RWPE1 (cell line): ENCODE measurements around the gene PLD4.

Experiments
- CTCF ChIA-PET: fragments of 350-600 bp; sonication (Branson Sonifier 250); formaldehyde crosslinking; extraction: SDS; loops from one replicate; lab custom pipeline; 2021; lab: Yijun Ruan, JAX
- POLR2A ChIA-PET: fragments of 400-600 bp; formaldehyde crosslinking; extraction: SDS; loops from one replicate; lab custom pipeline; 2020; ENCODE audit warnings: antibody characterized with exemption; ENCODE audit not compliant: low non-redundant PET; lab: Yijun Ruan, JAX
- DNase-seq: peaks from one replicate; pipeline ENCODE4 v3.0.0; 2012; ENCODE audit warnings: low spot score
- H3K27ac ChIP-seq: fragments of 450-650 bp; 2 replicates; pipeline ENCODE4 v1.5.1; 2017
- TF ChIP-seq, protein P1 (sequence below): fragments of 450-650 bp; conservative IDR thresholded peaks from 2 replicates; pipeline ENCODE4 v1.5.1; 2017; ENCODE audit warnings: low read depth, mild to moderate bottlenecking

Gene PLD4

GRCh38 chr14:104971447-104972240 is 47.0 kb downstream of the PLD4 start:
- DNase-seq: no peak
- TF ChIP-seq, protein P1, sequence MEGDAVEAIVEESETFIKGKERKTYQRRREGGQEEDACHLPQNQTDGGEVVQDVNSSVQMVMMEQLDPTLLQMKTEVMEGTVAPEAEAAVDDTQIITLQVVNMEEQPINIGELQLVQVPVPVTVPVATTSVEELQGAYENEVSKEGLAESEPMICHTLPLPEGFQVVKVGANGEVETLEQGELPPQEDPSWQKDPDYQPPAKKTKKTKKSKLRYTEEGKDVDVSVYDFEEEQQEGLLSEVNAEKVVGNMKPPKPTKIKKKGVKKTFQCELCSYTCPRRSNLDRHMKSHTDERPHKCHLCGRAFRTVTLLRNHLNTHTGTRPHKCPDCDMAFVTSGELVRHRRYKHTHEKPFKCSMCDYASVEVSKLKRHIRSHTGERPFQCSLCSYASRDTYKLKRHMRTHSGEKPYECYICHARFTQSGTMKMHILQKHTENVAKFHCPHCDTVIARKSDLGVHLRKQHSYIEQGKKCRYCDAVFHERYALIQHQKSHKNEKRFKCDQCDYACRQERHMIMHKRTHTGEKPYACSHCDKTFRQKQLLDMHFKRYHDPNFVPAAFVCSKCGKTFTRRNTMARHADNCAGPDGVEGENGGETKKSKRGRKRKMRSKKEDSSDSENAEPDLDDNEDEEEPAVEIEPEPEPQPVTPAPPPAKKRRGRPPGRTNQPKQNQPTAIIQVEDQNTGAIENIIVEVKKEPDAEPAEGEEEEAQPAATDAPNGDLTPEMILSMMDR: no peak
- ChIA-PET CTCF (interaction anchor here (0.6 to 5.8 kb wide), 3 partner anchors 73 to 159 kb away, joined by 3 to 42 read pairs (median 4); no protein-coding TSS in a partner anchor), POLR2A (interaction anchor here (0.6 to 0.7 kb wide), 2 partner anchors 24 to 69 kb away, joined by 5 to 7 read pairs; no protein-coding TSS in a partner anchor)
- peak overlapping the region; percentile 100 for H3K27ac ChIP-seq

DNA sequence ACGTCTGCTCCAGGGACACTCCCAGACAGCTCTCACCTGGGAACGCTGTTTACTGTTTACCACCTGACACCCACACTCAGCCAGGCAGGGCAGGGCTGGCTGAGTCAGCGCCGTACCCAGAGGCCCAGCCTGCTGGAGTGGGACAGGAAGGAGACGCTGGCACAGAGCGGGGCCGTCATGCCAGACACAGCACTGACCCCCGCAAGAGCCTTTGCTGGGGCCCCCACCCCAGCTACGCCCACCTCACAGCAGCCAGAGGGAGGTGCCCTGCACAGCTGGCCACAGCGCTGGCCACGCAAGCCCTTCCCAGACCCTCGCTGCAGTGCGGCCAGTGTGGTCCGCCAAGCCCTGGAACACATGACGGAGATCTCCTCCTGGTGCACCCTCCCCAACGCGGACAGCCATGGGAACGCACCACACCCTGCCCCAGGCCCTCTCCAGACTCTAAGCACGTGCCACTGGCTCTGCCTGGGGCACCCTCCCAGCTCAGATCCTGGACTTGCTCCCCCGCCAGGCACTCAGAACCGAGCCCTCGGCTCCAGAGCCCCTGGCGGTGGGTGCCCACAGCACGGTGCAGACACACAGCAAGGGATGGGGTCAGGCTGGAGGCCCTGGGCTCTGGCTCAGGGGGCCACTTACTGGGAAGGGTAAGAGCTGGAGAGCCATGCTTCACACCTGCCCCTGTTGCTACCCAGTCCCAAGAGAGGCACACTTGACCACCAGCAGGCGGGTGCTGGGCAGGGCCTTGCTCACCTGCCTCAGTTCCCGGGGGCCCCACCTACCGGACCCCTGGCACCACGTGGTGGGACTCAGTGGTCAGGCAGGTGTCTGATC is 47.8 kb downstream of the PLD4 start:
- TF ChIP-seq, protein P1: peak; percentile 28; the same call in 1 of the 2 replicates
- peak overlapping the region; percentile 100 for H3K27ac ChIP-seq
- peak; percentile 86 for DNase-seq
- POLR2A ChIA-PET: interaction anchor here (0.5 to 1.0 kb wide), 3 partner anchors 44 to 525 kb away, joined by 4 to 7 read pairs (median 4); no protein-coding TSS in a partner anchor
- CTCF ChIA-PET: interaction anchor here (0.5 to 5.8 kb wide), 7 partner anchors 10 to 160 kb away, joined by 3 to 42 read pairs (median 4); no protein-coding TSS in a partner anchor

- TF ChIP-seq, protein P1: no peak
- ChIA-PET CTCF (interaction anchor here (0.5 to 5.8 kb wide), 5 partner anchors 11 to 118 kb away, joined by 3 to 42 read pairs (median 4); no protein-coding TSS in a partner anchor), POLR2A (interaction anchor here (1.0 to 1.4 kb wide), 3 partner anchors 13 to 48 kb away, joined by 4 read pairs; partner anchors contain the start of genes CDCA4 and CLBA1)
- peak overlapping the region; percentile 100 for H3K27ac ChIP-seq
- peak; percentile 89 for DNase-seq
Measured at GRCh38 chr14:104973135-104973384, 48.4 kb downstream of the PLD4 start.

- DNase-seq: peak; percentile 23
- POLR2A ChIA-PET: interaction anchor here (1.1 to 1.4 kb wide), 2 partner anchors 12 to 47 kb away, joined by 4 read pairs; partner anchors contain the start of genes CDCA4 and CLBA1
- CTCF ChIA-PET: interaction anchor here (0.5 to 5.8 kb wide), 3 partner anchors 11 to 79 kb away, joined by 4 to 42 read pairs (median 6); no protein-coding TSS in a partner anchor
- TF ChIP-seq, protein P1: no peak
- H3K27ac ChIP-seq: peak overlapping the region; percentile 100
Measured at GRCh38 chr14:104973385-104974145, 48.9 kb downstream of the PLD4 start.

DNA sequence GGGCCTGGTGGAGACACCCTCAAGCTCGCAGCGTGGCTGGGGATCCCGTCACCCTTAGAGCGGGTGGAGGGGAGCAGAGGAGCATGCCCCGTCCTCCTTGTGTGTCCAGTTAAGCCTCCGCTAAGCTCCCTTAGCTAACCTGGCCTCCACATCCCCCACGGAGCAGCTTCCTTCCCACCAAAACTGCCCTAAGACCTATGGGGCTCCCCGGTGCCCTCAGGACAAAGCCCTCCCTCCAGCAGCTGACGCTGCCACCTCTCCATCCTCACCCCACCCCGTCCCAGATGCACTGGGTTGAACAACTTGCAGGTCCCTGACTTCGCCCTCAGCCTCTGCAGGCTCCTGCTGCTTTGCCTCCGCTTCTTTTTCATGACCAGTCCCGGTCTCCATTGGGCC is 49.5 kb downstream of the PLD4 start:
- peak overlapping the region; percentile 100 for H3K27ac ChIP-seq
- POLR2A ChIA-PET: interaction anchor here (1.1 to 1.4 kb wide), 2 partner anchors 12 to 47 kb away, joined by 4 read pairs; partner anchors contain the start of genes CDCA4 and CLBA1
- CTCF ChIA-PET: interaction anchor here (0.5 to 5.8 kb wide), 4 partner anchors 44 to 112 kb away, joined by 3 to 42 read pairs (median 5); no protein-coding TSS in a partner anchor

More for the DNA sequence above, 49.5 kb downstream of the PLD4 start:
- TF ChIP-seq, protein P1: no peak
- DNase-seq: no peak
